Measurements from ENCODE around the gene EXOC4. TPM values are rescaled to one million over a fixed set of nuclear protein-coding genes. Genes with fewer than 3 reads are reported as not detected.

Gene EXOC4
- total RNA-seq, 1 experiment from 2014 or later = 66.2 TPM

- ChIA-PET POLR2A (no interaction called here), CTCF (no interaction called here)
- H3K9me3 ChIP-seq = no peaks in the 10 kb centered on the region
- no peak for TF ChIP-seq CTCF (IDR thresholded peaks at IDR 0.05; ENCODE audit: insufficient read depth in 1 of 2, low read depth in 1 of 2, low read length in 1 of 2, severe bottlenecking in 1 of 2, unreplicated experiment in 1 of 2)
- intact Hi-C loops (cut with micrococcal nuclease; ENCODE audit: unreplicated experiment) = no loop called here
- Mint-ChIP-seq H3K4me3 (ENCODE audit: unreplicated experiment) (no peak overlapping the region), H3K9me3 (ENCODE audit: unreplicated experiment) (no peaks in the 10 kb centered on the region), H3K36me3 (ENCODE audit: insufficient read depth, unreplicated experiment) (peaks cover 6% of the 10 kb centered on the region), H3K27me3 (ENCODE audit: insufficient read depth, unreplicated experiment) (no peaks in the 10 kb centered on the region), H3K4me1 (ENCODE audit: low read depth, unreplicated experiment) (no peaks in the 10 kb centered on the region), H3K27ac (ENCODE audit: unreplicated experiment) (no peak overlapping the region)
- H3K36me3 ChIP-seq (ENCODE audit: control insufficient read depth, insufficient read depth, low read length) = no peaks in the 10 kb centered on the region
- H3K4me3 ChIP-seq (ENCODE audit: low read depth, low read length) = no peak overlapping the region
- no peak for DNase-seq
- H3K27me3 ChIP-seq (replicated peaks; ENCODE audit: control insufficient read depth, insufficient read depth, low read length) = no peaks in the 10 kb centered on the region
- H3K4me1 ChIP-seq = no peaks in the 10 kb centered on the region
- BruUV-seq (replicated peaks) = no TSS peak
These were observed 660.2 kb downstream of the EXOC4 start for GRCh38 chr7:133912916-133913697.

- H3K36me3 ChIP-seq (ENCODE audit: control insufficient read depth, insufficient read depth, low read length) = no peaks in the 10 kb centered on the region
- BruUV-seq (replicated peaks) = no TSS peak
- Mint-ChIP-seq H3K4me3 (ENCODE audit: unreplicated experiment) (no peak overlapping the region), H3K27me3 (ENCODE audit: insufficient read depth, unreplicated experiment) (no peaks in the 10 kb centered on the region), H3K9me3 (ENCODE audit: unreplicated experiment) (peaks cover 5% of the 10 kb centered on the region), H3K27ac (ENCODE audit: unreplicated experiment) (no peak overlapping the region), H3K36me3 (ENCODE audit: insufficient read depth, unreplicated experiment) (no peaks in the 10 kb centered on the region), H3K4me1 (ENCODE audit: low read depth, unreplicated experiment) (no peaks in the 10 kb centered on the region)
- H3K4me3 ChIP-seq (ENCODE audit: low read depth, low read length) = no peak overlapping the region
- H3K9me3 ChIP-seq = peaks cover 5% of the 10 kb centered on the region
- ChIA-PET CTCF (no interaction called here), POLR2A (no interaction called here)
- H3K4me1 ChIP-seq = no peaks in the 10 kb centered on the region
- H3K27me3 ChIP-seq (replicated peaks; ENCODE audit: control insufficient read depth, insufficient read depth, low read length) = no peaks in the 10 kb centered on the region
- intact Hi-C loops (cut with micrococcal nuclease; ENCODE audit: unreplicated experiment) = no loop called here
- no peak for DNase-seq
- TF ChIP-seq CTCF (IDR thresholded peaks at IDR 0.05; ENCODE audit: insufficient read depth in 1 of 2, low read depth in 1 of 2, low read length in 1 of 2, severe bottlenecking in 1 of 2, unreplicated experiment in 1 of 2) = no peak
These were observed 663.7 kb downstream of the EXOC4 start for GRCh38 chr7:133916621-133917020.

GRCh38 chr7:133919810-133920209 is 666.9 kb downstream of the EXOC4 start:
- Mint-ChIP-seq H3K9me3 (ENCODE audit: unreplicated experiment) (peaks cover 12% of the 10 kb centered on the region), H3K27ac (ENCODE audit: unreplicated experiment) (no peak overlapping the region), H3K4me3 (ENCODE audit: unreplicated experiment) (no peak overlapping the region), H3K36me3 (ENCODE audit: insufficient read depth, unreplicated experiment) (no peaks in the 10 kb centered on the region), H3K4me1 (ENCODE audit: low read depth, unreplicated experiment) (no peaks in the 10 kb centered on the region), H3K27me3 (ENCODE audit: insufficient read depth, unreplicated experiment) (no peaks in the 10 kb centered on the region)
- no TSS peak for BruUV-seq (replicated peaks)
- no peak overlapping the region for H3K4me3 ChIP-seq (ENCODE audit: low read depth, low read length)
- H3K36me3 ChIP-seq (ENCODE audit: control insufficient read depth, insufficient read depth, low read length) = no peaks in the 10 kb centered on the region
- no peak for DNase-seq
- H3K4me1 ChIP-seq = no peaks in the 10 kb centered on the region
- peaks cover 8% of the 10 kb centered on the region for H3K9me3 ChIP-seq
- no peak for TF ChIP-seq CTCF (IDR thresholded peaks at IDR 0.05; ENCODE audit: insufficient read depth in 1 of 2, low read depth in 1 of 2, low read length in 1 of 2, severe bottlenecking in 1 of 2, unreplicated experiment in 1 of 2)
- intact Hi-C loops (cut with micrococcal nuclease; ENCODE audit: unreplicated experiment) = no loop called here
- CTCF ChIA-PET = no interaction called here
- POLR2A ChIA-PET = no interaction called here
- H3K27me3 ChIP-seq (replicated peaks; ENCODE audit: control insufficient read depth, insufficient read depth, low read length) = no peaks in the 10 kb centered on the region
